ENCODE measurements around the gene ADGRG1.

- no peak for TF ChIP-seq CTCF (IDR thresholded peaks at IDR 0.05)
- TF ChIP-seq EZH2 (IDR thresholded peaks at IDR 0.05; ENCODE audit: borderline replicate concordance, insufficient read depth, low read depth, low read length, poor library complexity, severe bottlenecking): no peak
These were observed 28.0 kb downstream of the ADGRG1 start for GRCh38 chr16:57656342-57656955.

All from B cell (primary cell).